Cerebellar cortex (tissue), 1 donor: ENCODE results near the gene ZNF227.
A peak's percentile ranks its signal among the peaks of the same experiment; 100 is the strongest.
"Not testable (repeated sequence)": the region's sequence is repeated elsewhere in the genome, so short reads cannot be mapped to it uniquely, and the experiment has no call there.

Experiments used
- DNase-seq: peaks from one replicate; pipeline ENCODE4 v3.0.0-alpha.2; 2015; ENCODE audit warnings: low spot score

Gene ZNF227

GRCh38 chr19:44252332-44252731, 40.0 kb downstream of the ZNF227 start:
- DNase-seq: not testable (repeated sequence)

- not testable (repeated sequence) for DNase-seq
These were observed 41.1 kb downstream of the ZNF227 start for GRCh38 chr19:44253392-44253791.

GRCh38 chr19:44254496-44254895, 42.2 kb downstream of the ZNF227 start:
- DNase-seq: no peak

- no peak for DNase-seq
These were observed 43.5 kb downstream of the ZNF227 start for GRCh38 chr19:44255705-44256411.

GRCh38 chr19:44258136-44258535, 45.8 kb downstream of the ZNF227 start:
- no peak for DNase-seq

- DNase-seq: no peak
These were observed 46.6 kb downstream of the ZNF227 start for GRCh38 chr19:44258835-44259413.

- DNase-seq: peak; percentile 38
These were observed 48.0 kb downstream of the ZNF227 start for GRCh38 chr19:44260343-44260681.

GRCh38 chr19:44260695-44261446, 48.5 kb downstream of the ZNF227 start:
- DNase-seq: no peak

- no peak for DNase-seq
These were observed 65.0 kb downstream of the ZNF227 start for GRCh38 chr19:44277331-44277730.

GRCh38 chr19:44278181-44278690, 65.9 kb downstream of the ZNF227 start:
- DNase-seq: no peak

GRCh38 chr19:44280916-44281315, 68.6 kb downstream of the ZNF227 start:
- no peak for DNase-seq

- no peak for DNase-seq
These were observed 70.5 kb downstream of the ZNF227 start for GRCh38 chr19:44282846-44283245.

- DNase-seq: no peak
These were observed 72.6 kb downstream of the ZNF227 start for GRCh38 chr19:44284968-44285367.
